Activated CD4-positive, alpha-beta T cell treated with anti-CD3 and anti-CD28 coated beads, Interleukin-2, amount 50 U/mL, for 16 hours (primary cell): ENCODE measurements around the gene SLC66A1.
A peak's percentile ranks its signal among the peaks of the same experiment; 100 is the strongest.
"Not testable (repeated sequence)": the region's sequence is repeated elsewhere in the genome, so short reads cannot be mapped to it uniquely, and the experiment has no call there.

Source experiments
- DNase-seq: peaks from one replicate; pipeline ENCODE4 v3.0.0-alpha.2; 2020

SLC66A1 gene

GRCh38 chr1:19311931-19312781 is at the start of gene SLC66A1, which contains the start of gene AKR7A2:
Gene SLC66A1, plus strand, starts transcription at chr1:19312326. Its CDS starts 5,352 bp downstream, at chr1:19317678.
Gene AKR7A2, minus strand, starts transcription at chr1:19312144. Its CDS starts 20 bp downstream, at chr1:19312124.
- DNase-seq: peak; percentile 89

- DNase-seq: no peak
Measured at GRCh38 chr1:19262744-19263143, 49.4 kb upstream of the SLC66A1 start.

- no peak for DNase-seq
Measured at GRCh38 chr1:19268445-19268844, 43.7 kb upstream of the SLC66A1 start.

- not testable (repeated sequence) for DNase-seq
Measured at GRCh38 chr1:19269427-19270342, 42.4 kb upstream of the SLC66A1 start.

GRCh38 chr1:19270343-19270730 is 41.8 kb upstream of the SLC66A1 start:
- DNase-seq: not testable (repeated sequence)

GRCh38 chr1:19272064-19272463 is 40.1 kb upstream of the SLC66A1 start:
- no peak for DNase-seq

- DNase-seq: no peak
Measured at GRCh38 chr1:19273106-19273843, 38.9 kb upstream of the SLC66A1 start.

- not testable (repeated sequence) for DNase-seq
Measured at GRCh38 chr1:19273844-19274531, 38.1 kb upstream of the SLC66A1 start.

- DNase-seq: no peak
Measured at GRCh38 chr1:19274636-19275035, 37.5 kb upstream of the SLC66A1 start.

GRCh38 chr1:19283891-19284290 is 28.2 kb upstream of the SLC66A1 start:
- no peak for DNase-seq

GRCh38 chr1:19284881-19285280 is 27.2 kb upstream of the SLC66A1 start:
- DNase-seq: no peak

GRCh38 chr1:19285366-19285765 is 26.8 kb upstream of the SLC66A1 start:
- not testable (repeated sequence) for DNase-seq

- not testable (repeated sequence) for DNase-seq
Measured at GRCh38 chr1:19285807-19286206, 26.3 kb upstream of the SLC66A1 start.

GRCh38 chr1:19287436-19288185 is 24.5 kb upstream of the SLC66A1 start:
- no peak for DNase-seq

- peak; percentile 56 for DNase-seq
Measured at GRCh38 chr1:19288324-19289241, 23.5 kb upstream of the SLC66A1 start, which contains the start of gene AKR7A3. Gene AKR7A3, minus strand, starts transcription at chr1:19288770. Its CDS starts 61 bp downstream, at chr1:19288709.

- no peak for DNase-seq
Measured at GRCh38 chr1:19289244-19289643, 22.9 kb upstream of the SLC66A1 start.

- DNase-seq: no peak
Measured at GRCh38 chr1:19294638-19295037, 17.5 kb upstream of the SLC66A1 start.

- no peak for DNase-seq
Measured at GRCh38 chr1:19300211-19300610, 11.9 kb upstream of the SLC66A1 start.

GRCh38 chr1:19304081-19304480 is 8.0 kb upstream of the SLC66A1 start:
- not testable (repeated sequence) for DNase-seq

GRCh38 chr1:19305880-19306279 is 6.2 kb upstream of the SLC66A1 start:
- no peak for DNase-seq
